Naive thymus-derived CD4-positive, alpha-beta T cell (primary cell): ENCODE measurements around the gene HPRT1. TPM values are rescaled to one million over a fixed set of nuclear protein-coding genes. Genes with fewer than 3 reads are reported as not detected.

Experiments used
- ATAC-seq: fragments of 150-1000 bp; cut with Tn5 transposase; 2 replicates; pipeline ENCODE4 v1.10.0; 2021; ENCODE audit warnings: mild to moderate bottlenecking, moderate library complexity
- CTCF ChIA-PET: fragments of 350-600 bp; sonication (Branson Sonifier 250); formaldehyde crosslinking; loops from one replicate; lab custom pipeline; 2021; ENCODE audit warnings: antibody characterized with exemption; lab: Charles Lee
- POLR2A ChIA-PET: fragments of 350-600 bp; sonication (Branson Sonifier 250); formaldehyde crosslinking; loops from one replicate; lab custom pipeline; 2021; ENCODE audit warnings: antibody characterized with exemption, inconsistent platforms; lab: Charles Lee
- DNase-seq, 9 donors: peaks; one replicate each; pipeline versions ENCODE4 v3.0.0 to v3.0.0-alpha.2; 2020 to 2022; ENCODE audit warnings: mixed read lengths in 1 of 9
- H3K27ac ChIP-seq: one replicate; pipeline ENCODE4 v1.7.0; 2013; ENCODE audit warnings: mild to moderate bottlenecking, low read depth, low read length, moderate library complexity
- H3K27me3 ChIP-seq, 2 donors: one replicate each; pipeline ENCODE4 v1.7.0; 2013; ENCODE audit warnings: low read length in 2 of 2, mild to moderate bottlenecking in 2 of 2, moderate library complexity in 2 of 2; ENCODE audit not compliant: control insufficient read depth in 2 of 2, insufficient read depth in 2 of 2
- H3K36me3 ChIP-seq, 3 experiments: 1 replicate in 2 of 3; 2 replicates in 1 of 3; pipeline ENCODE4 v1.7.0; 2013; ENCODE audit warnings: low read length in 3 of 3, mild to moderate bottlenecking in 3 of 3, moderate library complexity in 1 of 3; ENCODE audit not compliant: insufficient read depth in 3 of 3, control insufficient read depth in 2 of 3
- H3K4me1 ChIP-seq, 2 donors: one replicate each; pipeline ENCODE4 v1.7.0; 2013; ENCODE audit warnings: low read length in 2 of 2, mild to moderate bottlenecking in 2 of 2, moderate library complexity in 1 of 2; ENCODE audit not compliant: control insufficient read depth in 2 of 2, insufficient read depth in 2 of 2
- H3K4me3 ChIP-seq: 2 replicates; pipeline ENCODE4 v1.7.0; 2013; ENCODE audit warnings: mild to moderate bottlenecking, low read length
- H3K9me3 ChIP-seq, 3 experiments: 1 replicate in 2 of 3; 2 replicates in 1 of 3; pipeline ENCODE4 v1.7.0; 2013; ENCODE audit warnings: low read length in 3 of 3; ENCODE audit not compliant: control insufficient read depth in 2 of 3
- H3K27ac Mint-ChIP-seq, 9 donors: one replicate each; pipeline ENCODE4 v1.8.0; 2020 to 2022; ENCODE audit warnings: mixed read lengths in 9 of 9, mild to moderate bottlenecking in 8 of 9, moderate library complexity in 5 of 9, inconsistent platforms in 2 of 9
- H3K27me3 Mint-ChIP-seq, 5 donors: one replicate each; pipeline ENCODE4 v1.8.0; 2021 to 2022; ENCODE audit warnings: mixed read lengths in 5 of 5, mild to moderate bottlenecking in 1 of 5
- H3K36me3 Mint-ChIP-seq, 5 donors: one replicate each; pipeline ENCODE4 v1.8.0; 2020 to 2022; ENCODE audit warnings: mixed read lengths in 5 of 5, mild to moderate bottlenecking in 3 of 5, inconsistent platforms in 1 of 5
- H3K4me1 Mint-ChIP-seq, 7 donors: one replicate each; pipeline ENCODE4 v1.8.0; 2020 to 2022; ENCODE audit warnings: mixed read lengths in 7 of 7, mild to moderate bottlenecking in 3 of 7, inconsistent platforms in 1 of 7
- H3K4me3 Mint-ChIP-seq, 10 donors: one replicate each; pipeline ENCODE4 v1.8.0; 2020 to 2022; ENCODE audit warnings: mild to moderate bottlenecking in 10 of 10, mixed read lengths in 10 of 10, moderate library complexity in 6 of 10, inconsistent platforms in 2 of 10
- H3K9me3 Mint-ChIP-seq, 11 donors: one replicate each; pipeline ENCODE4 v1.8.0; 2020 to 2022; ENCODE audit warnings: mixed read lengths in 11 of 11, mild to moderate bottlenecking in 4 of 11, inconsistent platforms in 1 of 11, moderate library complexity in 1 of 11
- intact Hi-C, 2 donors: fragments of 100-400 bp; cut with micrococcal nuclease; formaldehyde crosslinking; loops; one replicate each; pipeline ENCODE4 v1.15.1; 2023
- polyA plus RNA-seq, 2 donors: library from polyadenylated mRNA; unstranded; fragments of 300-500 nt; fragmentation: Illumina TruSeq; gene quantifications; one replicate each; pipeline ENCODE4 v1.2.3, GENCODE V29; 2021
- total RNA-seq, 6 experiments: library from RNA in 5 of 6; stranded (reverse) in 5 of 6; gene quantifications; 1 replicate in 5 of 6; 2 replicates in 1 of 6; pipeline ENCODE4 v1.2.3 and lab custom pipeline; 2021 to 2026

Gene HPRT1
- total and polyA plus RNA-seq, 7 experiments from 2014 or later, result 13.6 to 89.8 (median 17.3) TPM

DNA sequence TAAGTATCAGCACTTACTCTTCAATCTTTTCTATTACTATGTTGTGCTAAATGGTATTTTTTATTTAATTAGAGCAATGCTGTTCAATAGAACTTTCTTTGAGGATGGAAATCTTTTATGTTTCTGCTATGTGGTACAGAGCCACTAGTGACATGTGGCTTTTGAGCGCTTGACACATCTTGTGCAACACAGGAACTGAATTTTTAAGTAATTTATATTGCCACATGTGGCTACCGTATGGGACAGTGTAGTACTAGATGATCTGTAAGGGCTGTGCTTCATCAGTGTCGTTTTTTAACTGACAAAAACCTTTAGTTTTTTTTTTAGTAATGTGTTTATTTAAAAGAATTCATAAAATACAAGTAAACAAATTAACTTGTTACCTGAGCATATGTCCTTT, 22.4 kb downstream of the HPRT1 start:
- ChIA-PET POLR2A (no interaction called here), CTCF (interaction anchor here (1.3 kb wide), 1 partner anchor 426 kb away, joined by 5 read pairs; no protein-coding TSS in a partner anchor)
- no peaks in the 10 kb centered on the region for H3K9me3 Mint-ChIP-seq
- Histone ChIP-seq H3K27ac (no peak overlapping the region), H3K9me3 (no peaks in the 10 kb centered on the region), H3K4me1 (no peaks in the 10 kb centered on the region), H3K36me3 (peaks cover 0 to 7% (median 0%) of the 10 kb centered on the region in 3 experiments), H3K27me3 (no peaks in the 10 kb centered on the region), H3K4me3 (no peak overlapping the region)
- H3K36me3 Mint-ChIP-seq, result peaks cover 0 to 4% (median 0%) of the 10 kb centered on the region in 5 donors
- peaks cover 0 to 2% (median 0%) of the 10 kb centered on the region in 7 donors for H3K4me1 Mint-ChIP-seq
- intact Hi-C loops, result loop anchor here in 1 of 2 donors (10.0 kb wide), 1 partner anchor 512 kb away; the partner anchor contains the start of gene SMIM10
- no peak for DNase-seq
- no peak overlapping the region for H3K27ac Mint-ChIP-seq
- no peak overlapping the region for H3K4me3 Mint-ChIP-seq
- ATAC-seq, result no peak
- H3K27me3 Mint-ChIP-seq, result no peaks in the 10 kb centered on the region

DNA sequence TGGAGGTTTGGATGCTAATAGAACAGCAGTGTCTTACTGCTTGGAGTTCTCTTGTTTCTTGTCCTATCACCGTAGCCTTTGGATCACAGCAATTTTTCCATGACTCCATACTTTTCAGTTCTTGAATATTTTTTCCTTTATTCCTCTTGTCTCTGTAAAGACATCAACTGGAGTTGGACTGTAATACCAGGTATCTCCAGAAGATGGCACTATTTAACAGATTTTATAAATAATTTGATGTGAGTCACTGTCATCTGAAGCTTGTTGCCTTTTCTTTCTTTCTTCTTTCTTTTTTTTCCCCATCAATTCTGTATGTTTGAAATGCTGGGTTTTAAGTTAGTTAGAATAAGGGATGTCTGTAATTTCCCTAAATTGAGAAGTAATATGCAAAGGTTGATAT, 24.1 kb downstream of the HPRT1 start:
- H3K36me3 Mint-ChIP-seq, result peaks cover 0 to 4% (median 0%) of the 10 kb centered on the region in 5 donors
- no peaks in the 10 kb centered on the region for H3K9me3 Mint-ChIP-seq
- no peak overlapping the region for H3K4me3 ChIP-seq
- no peak overlapping the region for H3K27ac ChIP-seq
- no peaks in the 10 kb centered on the region for H3K27me3 ChIP-seq
- no peaks in the 10 kb centered on the region for H3K9me3 ChIP-seq
- intact Hi-C loops, result loop anchor here in 1 of 2 donors (1.0 to 10.0 kb wide), 4 partner anchors 278 to 511 kb away; partner anchors contain the start of gene SMIM10
- peak; percentile 54 for ATAC-seq
- H3K4me3 Mint-ChIP-seq, result no peak overlapping the region
- H3K4me1 ChIP-seq, result no peaks in the 10 kb centered on the region
- no peaks in the 10 kb centered on the region for H3K27me3 Mint-ChIP-seq
- CTCF ChIA-PET, result no interaction called here
- peak in 6 of 9 donors; percentile 8 to 44 (median 24) for DNase-seq
- no peak overlapping the region for H3K27ac Mint-ChIP-seq
- POLR2A ChIA-PET, result interaction anchor here (1.3 kb wide), 1 partner anchor 20 kb away, joined by 10 read pairs; no protein-coding TSS in a partner anchor
- H3K36me3 ChIP-seq, result peaks cover 0 to 7% (median 0%) of the 10 kb centered on the region in 3 experiments
- H3K4me1 Mint-ChIP-seq, result peaks cover 0 to 2% (median 0%) of the 10 kb centered on the region in 7 donors

DNA sequence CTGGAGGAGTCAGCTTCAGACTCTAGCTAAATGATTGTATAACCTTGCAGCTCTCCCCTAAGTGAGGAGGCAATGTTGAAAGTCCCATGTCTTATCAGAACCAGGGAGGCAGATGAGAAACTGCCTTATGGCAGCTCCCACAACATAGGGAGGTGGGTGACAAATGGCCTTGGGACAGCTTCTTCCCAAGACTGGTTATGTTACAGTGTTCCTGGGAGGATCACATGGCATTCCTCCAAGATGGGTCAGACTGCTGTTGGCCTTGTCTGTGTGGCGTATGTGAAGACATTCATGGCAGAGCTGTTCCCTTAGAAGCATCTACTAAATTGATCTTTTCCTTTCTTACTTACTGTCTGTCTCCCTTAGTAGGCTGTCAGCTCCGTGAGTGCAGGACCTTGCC, 42.0 kb downstream of the HPRT1 start:
- DNase-seq (no peak), ATAC-seq (no peak)
- CTCF ChIA-PET, result no interaction called here
- Histone ChIP-seq H3K9me3 (no peaks in the 10 kb centered on the region), H3K4me3 (no peak overlapping the region), H3K27me3 (no peaks in the 10 kb centered on the region), H3K36me3 (peaks cover 0 to 2% (median 0%) of the 10 kb centered on the region in 3 experiments), H3K27ac (no peak overlapping the region), H3K4me1 (no peaks in the 10 kb centered on the region)
- POLR2A ChIA-PET, result no interaction called here
- no peak overlapping the region for H3K27ac Mint-ChIP-seq
- no peaks in the 10 kb centered on the region for H3K4me1 Mint-ChIP-seq
- H3K27me3 Mint-ChIP-seq, result no peaks in the 10 kb centered on the region
- intact Hi-C loops, result no loop called here
- H3K36me3 Mint-ChIP-seq, result peaks cover 0 to 18% (median 11%) of the 10 kb centered on the region in 5 donors
- no peak overlapping the region for H3K4me3 Mint-ChIP-seq
- H3K9me3 Mint-ChIP-seq, result no peaks in the 10 kb centered on the region

DNA sequence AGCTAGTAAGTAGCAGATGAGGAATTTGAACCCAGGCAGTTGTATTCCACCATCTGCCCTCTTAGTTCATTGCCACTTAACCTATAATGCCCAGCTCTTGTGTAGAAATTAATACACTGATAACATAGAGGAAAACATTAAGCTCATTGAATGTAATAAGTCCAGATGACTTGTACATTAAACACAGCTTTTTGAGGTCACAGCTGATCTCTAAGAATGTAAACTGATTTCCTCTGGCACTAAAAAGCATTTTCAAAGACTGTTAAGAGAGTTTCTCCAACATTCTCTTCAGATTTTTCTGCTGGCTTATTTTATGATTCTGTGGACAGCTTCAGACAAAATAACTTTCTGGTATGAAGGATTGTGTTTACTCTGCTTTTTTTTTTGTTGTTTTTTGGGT, 42.7 kb downstream of the HPRT1 start:
- Mint-ChIP-seq H3K4me3 (no peak overlapping the region), H3K4me1 (no peaks in the 10 kb centered on the region), H3K9me3 (no peaks in the 10 kb centered on the region), H3K27ac (peak overlapping the region in 1 of 9 donors; percentile 46), H3K27me3 (no peaks in the 10 kb centered on the region), H3K36me3 (peaks cover 0 to 18% (median 11%) of the 10 kb centered on the region in 5 donors)
- Histone ChIP-seq H3K4me3 (no peak overlapping the region), H3K4me1 (no peaks in the 10 kb centered on the region), H3K9me3 (no peaks in the 10 kb centered on the region), H3K27me3 (no peaks in the 10 kb centered on the region), H3K36me3 (peaks cover 0 to 2% (median 0%) of the 10 kb centered on the region in 3 experiments), H3K27ac (no peak overlapping the region)
- intact Hi-C loops, result no loop called here
- ChIA-PET CTCF (no interaction called here), POLR2A (interaction anchor here (0.7 kb wide), 1 partner anchor 409 kb away, joined by 4 read pairs; no protein-coding TSS in a partner anchor)
- DNase-seq, result no peak
- no peak for ATAC-seq

DNA sequence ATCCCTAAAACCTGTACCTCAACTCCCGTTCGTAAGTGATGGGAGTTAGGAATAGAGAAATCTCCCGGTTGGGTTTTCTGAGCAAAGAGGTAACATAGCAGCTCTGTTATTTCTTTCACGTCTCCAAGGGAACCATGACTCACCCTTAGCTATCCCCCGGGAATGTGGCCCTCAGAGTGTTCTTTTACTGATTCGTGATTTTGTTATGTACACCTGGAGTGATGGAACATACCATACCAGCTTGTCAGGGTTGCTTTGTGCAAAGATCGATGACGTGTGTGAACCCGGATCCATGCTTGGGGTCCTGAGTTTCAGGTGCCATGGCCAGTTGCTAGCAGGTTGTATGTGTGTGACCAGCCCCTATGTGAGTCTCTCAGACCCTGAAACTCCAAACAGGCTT, 52.6 kb downstream of the HPRT1 start:
- H3K27me3 Mint-ChIP-seq, result no peaks in the 10 kb centered on the region
- no peak for ATAC-seq
- Histone ChIP-seq H3K4me1 (no peaks in the 10 kb centered on the region), H3K36me3 (no peaks in the 10 kb centered on the region), H3K4me3 (no peak overlapping the region), H3K9me3 (no peaks in the 10 kb centered on the region), H3K27ac (no peak overlapping the region), H3K27me3 (no peaks in the 10 kb centered on the region)
- ChIA-PET POLR2A (no interaction called here), CTCF (no interaction called here)
- no peak overlapping the region for H3K27ac Mint-ChIP-seq
- H3K4me3 Mint-ChIP-seq, result no peak overlapping the region
- peaks cover 0 to 2% (median 0%) of the 10 kb centered on the region in 11 donors for H3K9me3 Mint-ChIP-seq
- intact Hi-C loops, result no loop called here
- DNase-seq, result no peak
- no peaks in the 10 kb centered on the region for H3K4me1 Mint-ChIP-seq
- H3K36me3 Mint-ChIP-seq, result peaks cover 0 to 9% (median 0%) of the 10 kb centered on the region in 5 donors

DNA sequence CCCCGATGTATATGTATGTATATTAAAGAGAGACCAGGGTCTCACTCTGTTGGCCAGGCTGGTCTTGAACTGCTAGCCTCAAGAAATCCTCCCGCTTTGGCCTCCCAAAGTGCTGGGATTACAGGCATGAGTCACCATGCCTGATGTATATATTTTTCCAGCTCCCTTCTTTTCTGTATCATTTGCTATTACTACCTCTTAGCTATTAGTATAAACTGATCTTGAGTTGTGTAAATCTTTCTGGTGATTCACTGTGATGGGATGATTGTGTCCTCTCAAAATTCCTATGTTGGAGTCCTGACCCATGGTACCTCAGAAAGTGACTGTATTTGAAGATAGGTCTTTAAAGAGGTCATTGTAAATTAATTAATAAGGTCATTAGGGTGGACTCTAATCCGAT, 53.1 kb downstream of the HPRT1 start:
- H3K4me1 ChIP-seq, result no peaks in the 10 kb centered on the region
- Mint-ChIP-seq H3K4me1 (no peaks in the 10 kb centered on the region), H3K36me3 (peaks cover 0 to 9% (median 2%) of the 10 kb centered on the region in 5 donors), H3K9me3 (peaks cover 0 to 2% (median 0%) of the 10 kb centered on the region in 11 donors), H3K4me3 (no peak overlapping the region), H3K27me3 (no peaks in the 10 kb centered on the region), H3K27ac (no peak overlapping the region)
- no peaks in the 10 kb centered on the region for H3K27me3 ChIP-seq
- no peak for ATAC-seq
- ChIA-PET POLR2A (no interaction called here), CTCF (no interaction called here)
- intact Hi-C loops, result no loop called here
- no peak for DNase-seq
- no peaks in the 10 kb centered on the region for H3K9me3 ChIP-seq
- no peak overlapping the region for H3K27ac ChIP-seq
- H3K36me3 ChIP-seq, result no peaks in the 10 kb centered on the region
- no peak overlapping the region for H3K4me3 ChIP-seq

DNA sequence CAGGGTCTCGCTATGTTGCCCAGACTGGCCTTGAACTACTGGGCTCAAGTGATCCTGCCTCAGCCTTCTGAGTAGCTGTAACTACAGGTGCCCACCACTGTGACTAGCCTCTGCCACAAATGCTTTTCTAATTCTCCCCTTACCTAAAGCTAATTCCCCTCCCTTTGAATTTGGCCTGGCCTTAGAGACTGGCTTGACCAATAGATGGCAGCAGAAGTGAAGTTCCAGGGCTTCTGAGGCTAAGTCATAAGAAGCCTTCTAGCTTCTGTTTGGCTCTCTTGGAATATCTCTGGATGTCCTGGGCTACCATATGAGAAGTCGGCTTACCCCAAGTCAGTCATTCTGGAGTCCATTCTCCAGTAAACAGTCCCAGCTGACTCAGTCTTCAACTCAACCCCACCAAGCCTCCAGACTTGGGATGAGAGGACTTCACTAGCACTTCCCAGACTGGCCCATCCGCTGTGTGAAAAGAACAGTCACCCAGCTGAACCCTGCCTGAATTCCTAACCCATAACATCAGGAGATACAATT, 61.0 kb downstream of the HPRT1 start:
- POLR2A ChIA-PET, result no interaction called here
- no peak overlapping the region for H3K27ac ChIP-seq
- DNase-seq, result peak in 1 of 9 donors; percentile 2
- peaks cover 0 to 8% (median 3%) of the 10 kb centered on the region in 7 donors for H3K4me1 Mint-ChIP-seq
- no peaks in the 10 kb centered on the region for H3K36me3 ChIP-seq
- H3K9me3 ChIP-seq, result no peaks in the 10 kb centered on the region
- no peak for ATAC-seq
- CTCF ChIA-PET, result no interaction called here
- no peak overlapping the region for H3K4me3 Mint-ChIP-seq
- H3K27ac Mint-ChIP-seq, result no peak overlapping the region
- no peaks in the 10 kb centered on the region for H3K9me3 Mint-ChIP-seq
- no peaks in the 10 kb centered on the region for H3K27me3 Mint-ChIP-seq
- H3K27me3 ChIP-seq, result no peaks in the 10 kb centered on the region
- no peak overlapping the region for H3K4me3 ChIP-seq
- intact Hi-C loops, result loop anchor here (1.0 to 5.0 kb wide), 3 partner anchors 241 to 387 kb away; no protein-coding TSS in a partner anchor
- no peaks in the 10 kb centered on the region for H3K4me1 ChIP-seq
- H3K36me3 Mint-ChIP-seq, result peaks cover 0 to 5% (median 0%) of the 10 kb centered on the region in 5 donors
